Stimulated activated CD4-positive, alpha-beta T cell treated with anti-CD3 and anti-CD28 coated beads, TNF-alpha, amount 100 ng/mL, for 48 hours (primary cell): ENCODE data around the gene SLC2A9.
"Not testable (repeated sequence)": the region's sequence is repeated elsewhere in the genome, so short reads cannot be mapped to it uniquely, and the experiment has no call there.

Experiments used
- DNase-seq, 3 donors: peaks; one replicate each; pipeline ENCODE4 v3.0.0-alpha.2; 2020; ENCODE audit warnings: low read depth in 3 of 3

The SLC2A9 gene

GRCh38 chr4:9997886-9998285, 23.4 kb downstream of the SLC2A9 start:
- DNase-seq: no peak

GRCh38 chr4:9996319-9997110, 24.8 kb downstream of the SLC2A9 start:
- no peak for DNase-seq

GRCh38 chr4:9994246-9994847, 26.9 kb downstream of the SLC2A9 start:
- DNase-seq: no peak

- no peak for DNase-seq
Measured at GRCh38 chr4:9989918-9990635, 31.2 kb downstream of the SLC2A9 start.

- DNase-seq: no peak
Measured at GRCh38 chr4:9988933-9989332, 32.4 kb downstream of the SLC2A9 start.

GRCh38 chr4:9988363-9988749, 32.9 kb downstream of the SLC2A9 start:
- DNase-seq: no peak

GRCh38 chr4:9987749-9988362, 33.4 kb downstream of the SLC2A9 start:
- no peak for DNase-seq

- no peak for DNase-seq
Measured at GRCh38 chr4:9984621-9985020, 36.7 kb downstream of the SLC2A9 start.

GRCh38 chr4:9983211-9983610, 38.1 kb downstream of the SLC2A9 start:
- DNase-seq: no peak

GRCh38 chr4:9981899-9982298, 39.4 kb downstream of the SLC2A9 start:
- DNase-seq: not testable (repeated sequence)

GRCh38 chr4:9980898-9981297, 40.4 kb downstream of the SLC2A9 start:
- DNase-seq: no peak

- no peak for DNase-seq
Measured at GRCh38 chr4:9979101-9979701, 42.1 kb downstream of the SLC2A9 start.

GRCh38 chr4:9977518-9978031, 43.7 kb downstream of the SLC2A9 start:
- DNase-seq: no peak

- no peak for DNase-seq
Measured at GRCh38 chr4:9976781-9977180, 44.5 kb downstream of the SLC2A9 start.

GRCh38 chr4:9976293-9976692, 45.0 kb downstream of the SLC2A9 start:
- DNase-seq: no peak

GRCh38 chr4:9971711-9972110, 49.6 kb downstream of the SLC2A9 start:
- DNase-seq: no peak

GRCh38 chr4:9970399-9971011, 50.8 kb downstream of the SLC2A9 start:
- DNase-seq: no peak

- DNase-seq: no peak
Measured at GRCh38 chr4:9969526-9970398, 51.5 kb downstream of the SLC2A9 start.

GRCh38 chr4:9968472-9968871, 52.8 kb downstream of the SLC2A9 start:
- no peak for DNase-seq

GRCh38 chr4:9964879-9965278, 56.4 kb downstream of the SLC2A9 start:
- DNase-seq: no peak
